Skeletal muscle tissue (tissue), 4 donors: ENCODE results near the gene SHROOM1. TPM values are rescaled to one million over a fixed set of nuclear protein-coding genes. Genes with fewer than 3 reads are reported as not detected.

ENCODE experiments used
- H3K27ac ChIP-seq: one replicate; pipeline ENCODE4 v1.7.0; 2013; ENCODE audit warnings: mild to moderate bottlenecking, low read depth, low read length, inconsistent platforms
- H3K27me3 ChIP-seq, 3 donors: one replicate each; pipeline ENCODE4 v1.7.0; 2013; ENCODE audit warnings: low read length in 3 of 3; ENCODE audit not compliant: control insufficient read depth in 3 of 3, insufficient read depth in 3 of 3
- H3K36me3 ChIP-seq, 3 donors: one replicate each; pipeline ENCODE4 v1.7.0; 2013; ENCODE audit warnings: low read length in 3 of 3; ENCODE audit not compliant: control insufficient read depth in 3 of 3, insufficient read depth in 3 of 3
- H3K4me1 ChIP-seq, 3 donors: one replicate each; pipeline ENCODE4 v1.7.0; 2013; ENCODE audit warnings: low read length in 3 of 3, mild to moderate bottlenecking in 3 of 3; ENCODE audit not compliant: control insufficient read depth in 3 of 3, insufficient read depth in 3 of 3
- H3K4me3 ChIP-seq, 3 donors: one replicate each; pipeline ENCODE4 v1.7.0; 2013; ENCODE audit warnings: low read length in 3 of 3
- H3K9ac ChIP-seq, 3 donors: one replicate each; pipeline ENCODE4 v1.7.0; 2013; ENCODE audit warnings: low read length in 3 of 3, mild to moderate bottlenecking in 3 of 3, moderate library complexity in 2 of 3, low read depth in 1 of 3
- H3K9me3 ChIP-seq, 3 donors: one replicate each; pipeline ENCODE4 v1.7.0; 2013; ENCODE audit warnings: low read length in 3 of 3; ENCODE audit not compliant: control insufficient read depth in 3 of 3
- total RNA-seq: library from RNA; depleted of rRNA; stranded (reverse); fragments of >200 nt; gene quantifications from one replicate; pipeline ENCODE4 v1.2.3, GENCODE V29; 2014
- donor health status: Osteomylitis.

Gene SHROOM1
- total RNA-seq, 1 donor from 2014 or later, result 1.6 TPM

DNA sequence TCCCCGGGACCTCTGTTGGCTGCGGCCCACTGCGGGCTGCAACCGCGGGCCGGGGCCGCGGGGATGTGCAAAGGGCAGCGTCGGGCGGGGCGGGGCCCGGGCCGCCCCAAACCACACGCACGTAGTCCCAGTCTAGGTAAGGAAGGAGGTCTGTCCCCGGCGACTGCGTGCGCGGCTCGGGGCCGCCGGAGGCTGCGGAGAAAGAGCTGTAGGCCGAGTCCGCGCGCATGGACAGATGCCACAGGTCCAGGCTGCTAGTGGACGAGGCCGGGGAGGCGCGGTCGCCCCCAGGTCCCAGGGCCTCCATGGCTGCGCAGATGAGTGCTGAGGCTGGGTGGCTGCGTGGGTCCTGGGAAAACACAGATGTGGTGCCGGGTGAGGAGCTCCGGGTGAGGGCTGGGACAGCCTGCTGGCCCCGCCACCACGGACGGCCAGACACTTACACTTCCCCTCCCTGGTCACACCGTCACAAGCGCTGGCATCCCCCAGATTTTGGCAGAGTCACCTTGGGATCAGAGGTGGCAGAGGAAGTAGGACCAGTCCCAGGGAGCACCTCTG is 4.5 kb downstream of the SHROOM1 start:
- Histone ChIP-seq H3K4me1 (peaks cover 8 to 14% (median 9%) of the 10 kb centered on the region in 3 donors), H3K27ac (no peak overlapping the region), H3K4me3 (no peak overlapping the region), H3K27me3 (peaks cover 7 to 41% (median 27%) of the 10 kb centered on the region in 3 donors), H3K9ac (peak overlapping the region in 1 of 3 donors; percentile 33), H3K36me3 (no peaks in the 10 kb centered on the region), H3K9me3 (no peaks in the 10 kb centered on the region)

DNA sequence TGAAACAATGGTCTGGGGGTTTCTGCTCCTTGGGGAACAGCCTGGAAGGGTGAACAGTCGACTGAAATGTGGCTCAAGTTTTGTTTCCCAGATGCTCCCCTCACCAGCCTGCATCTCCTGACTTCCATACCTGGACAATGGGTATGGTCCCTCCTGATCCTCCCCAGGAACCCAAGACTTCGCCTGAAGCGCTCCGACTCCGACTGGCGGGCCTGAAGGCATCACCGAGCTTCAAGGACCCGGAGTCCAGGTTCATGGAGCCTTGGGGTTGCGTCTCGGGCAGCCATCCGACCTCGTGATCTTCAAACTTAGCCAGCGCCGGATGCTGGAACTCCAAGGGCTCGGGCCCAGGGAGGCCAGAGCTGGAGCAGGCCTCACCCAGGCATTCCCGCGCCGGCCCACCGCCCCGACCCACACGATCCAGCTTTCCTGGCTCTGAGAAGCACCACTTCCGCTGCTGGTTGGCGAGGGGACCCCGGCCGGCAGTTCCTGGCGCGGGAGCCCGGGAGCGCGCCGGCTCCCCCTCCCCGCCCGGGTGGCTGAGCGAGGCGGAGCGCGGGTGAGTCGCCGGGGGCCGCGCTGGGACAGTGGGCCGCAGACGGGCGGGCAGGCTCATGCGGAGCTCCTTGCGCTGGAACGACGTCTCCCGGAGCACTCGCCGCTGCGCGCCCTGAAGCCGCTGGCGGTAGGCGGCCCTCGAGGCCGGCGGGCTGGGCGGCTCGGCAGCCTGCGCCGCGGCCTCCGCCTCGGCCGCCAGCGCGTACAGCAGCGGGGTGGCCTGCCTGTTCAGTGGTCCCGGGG is 5.2 kb downstream of the SHROOM1 start:
- peaks cover 7 to 37% (median 24%) of the 10 kb centered on the region in 3 donors for H3K27me3 ChIP-seq
- H3K27ac ChIP-seq, result no peak overlapping the region
- peaks cover 8 to 11% (median 9%) of the 10 kb centered on the region in 3 donors for H3K4me1 ChIP-seq
- H3K36me3 ChIP-seq, result no peaks in the 10 kb centered on the region
- H3K4me3 ChIP-seq, result no peak overlapping the region
- no peaks in the 10 kb centered on the region for H3K9me3 ChIP-seq
- no peak overlapping the region for H3K9ac ChIP-seq

DNA sequence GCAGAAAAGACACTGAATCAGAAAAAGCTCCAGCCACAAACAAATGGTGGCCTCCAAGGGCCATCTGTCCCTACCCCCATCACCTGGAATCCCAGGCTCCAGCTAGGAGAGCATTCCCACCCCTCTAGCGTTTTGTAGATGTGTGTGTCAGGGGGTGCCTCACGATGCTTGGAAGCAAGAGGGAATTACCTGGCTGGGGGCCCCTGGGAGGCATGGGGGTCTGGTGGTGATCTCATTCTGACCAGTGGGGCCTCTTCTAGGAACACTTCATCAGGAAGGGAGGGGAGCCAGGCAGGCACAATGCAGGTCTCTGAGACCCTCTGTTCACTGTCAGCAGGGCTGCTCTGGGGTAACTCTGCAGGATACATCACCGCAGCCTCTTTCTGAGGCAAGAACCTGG is 6.0 kb downstream of the SHROOM1 start:
- no peaks in the 10 kb centered on the region for H3K36me3 ChIP-seq
- no peaks in the 10 kb centered on the region for H3K9me3 ChIP-seq
- H3K4me3 ChIP-seq, result no peak overlapping the region
- no peak overlapping the region for H3K9ac ChIP-seq
- no peak overlapping the region for H3K27ac ChIP-seq
- H3K27me3 ChIP-seq, result peaks cover 10 to 33% (median 21%) of the 10 kb centered on the region in 3 donors
- peaks cover 6 to 8% (median 7%) of the 10 kb centered on the region in 3 donors for H3K4me1 ChIP-seq

DNA sequence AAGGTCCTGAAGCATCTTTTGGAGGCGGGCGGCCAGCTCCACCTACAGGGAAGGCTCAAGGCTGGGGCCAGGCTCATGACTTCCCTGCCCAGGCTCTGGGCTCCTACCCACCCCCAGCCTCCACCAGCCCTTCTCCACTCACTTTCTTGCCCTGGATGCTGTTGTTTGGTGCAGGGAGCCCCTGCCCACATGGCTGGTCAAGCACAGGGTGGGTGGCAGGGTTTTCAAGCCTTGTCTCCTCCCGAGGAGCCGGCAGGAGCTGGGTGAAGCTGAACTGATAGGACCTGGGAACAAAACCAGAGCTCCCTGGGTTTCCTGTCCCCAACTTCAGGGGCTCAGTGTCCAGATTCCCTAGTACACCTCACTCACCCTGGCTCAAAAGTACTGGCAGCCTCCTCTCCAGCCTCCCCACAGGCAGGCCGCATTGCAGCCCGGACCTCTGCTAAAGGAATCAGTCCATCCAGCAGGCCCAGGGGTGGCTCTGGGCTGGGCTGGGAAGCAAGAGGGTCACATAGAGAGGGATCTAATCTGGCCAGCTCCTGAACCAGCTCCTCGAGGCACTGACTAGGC is 6.9 kb downstream of the SHROOM1 start:
- H3K27me3 ChIP-seq, result peaks cover 10 to 26% (median 21%) of the 10 kb centered on the region in 3 donors
- no peak overlapping the region for H3K27ac ChIP-seq
- H3K4me1 ChIP-seq, result peaks cover 2 to 8% (median 3%) of the 10 kb centered on the region in 3 donors
- no peaks in the 10 kb centered on the region for H3K36me3 ChIP-seq
- H3K9ac ChIP-seq, result peak overlapping the region in 1 of 3 donors; percentile 45
- H3K4me3 ChIP-seq, result peak overlapping the region in 1 of 3 donors; percentile 30
- H3K9me3 ChIP-seq, result no peaks in the 10 kb centered on the region

DNA sequence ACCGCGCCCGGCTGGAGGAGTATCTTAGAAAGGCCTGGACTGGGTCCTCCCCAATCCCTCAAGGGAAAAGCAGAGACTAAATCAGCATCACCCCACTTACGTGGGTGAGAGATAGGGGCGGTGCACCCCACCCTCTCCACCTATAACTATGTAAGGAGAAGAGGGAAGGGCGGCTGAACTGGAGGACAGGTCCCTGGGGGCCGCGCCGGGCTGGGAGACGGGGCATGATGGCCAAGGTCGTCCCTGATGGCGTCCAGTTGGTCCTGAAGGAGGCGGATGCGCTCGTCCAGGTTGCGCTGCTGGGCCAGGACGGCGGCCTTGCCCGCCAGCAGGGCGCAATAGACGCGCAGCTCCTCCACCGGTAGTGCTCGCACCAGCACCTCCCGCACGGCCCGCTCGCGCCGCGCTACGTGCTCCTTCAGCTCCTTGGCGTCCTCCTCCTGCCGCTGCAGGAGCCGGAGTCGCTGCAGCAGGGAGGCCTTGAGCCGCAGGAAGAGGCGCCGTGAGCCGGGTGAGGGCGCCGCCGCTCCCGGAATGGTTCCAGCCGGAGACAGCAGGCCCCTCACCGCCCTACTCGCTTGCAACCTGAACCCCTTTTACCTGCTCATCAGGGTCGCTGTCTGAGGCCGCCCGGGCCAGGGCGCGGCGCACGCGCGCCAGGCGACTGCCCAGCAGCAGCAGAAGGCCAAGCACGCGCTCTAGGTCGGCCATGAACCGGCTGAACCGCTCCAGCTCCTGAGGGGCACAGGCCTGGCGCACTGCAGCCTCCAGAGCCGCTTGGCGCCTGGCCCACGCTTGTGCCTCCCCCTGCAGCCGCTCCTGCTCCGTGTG is 7.6 kb downstream of the SHROOM1 start:
- Histone ChIP-seq H3K27ac (no peak overlapping the region), H3K9ac (peak overlapping the region in 1 of 3 donors; percentile 45), H3K27me3 (peaks cover 10 to 26% (median 21%) of the 10 kb centered on the region in 3 donors), H3K4me1 (peaks cover 2 to 8% (median 3%) of the 10 kb centered on the region in 3 donors), H3K4me3 (peak overlapping the region in 2 of 3 donors; percentile 13 to 30), H3K36me3 (no peaks in the 10 kb centered on the region), H3K9me3 (no peaks in the 10 kb centered on the region)

DNA sequence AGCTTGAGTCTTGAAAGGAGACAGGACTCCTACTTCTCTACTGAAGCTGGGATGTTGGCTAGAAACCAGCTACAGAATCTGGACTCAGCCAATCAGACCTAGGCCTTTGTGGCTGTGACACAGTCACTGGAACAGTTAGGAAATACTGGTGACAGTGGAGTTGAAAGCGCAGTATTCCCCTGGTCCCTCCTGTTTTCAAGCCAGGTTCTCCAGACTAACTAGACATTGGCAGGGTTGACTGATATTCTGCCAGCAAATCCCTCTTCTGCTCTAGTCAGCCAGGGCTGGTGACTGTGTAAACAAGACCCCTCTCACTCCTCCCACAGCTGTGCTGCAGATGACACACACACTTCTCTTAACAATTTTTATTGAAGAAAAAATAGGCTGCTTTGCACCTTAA is 8.7 kb downstream of the SHROOM1 start:
- H3K9ac ChIP-seq, result no peak overlapping the region
- peaks cover 2 to 8% (median 3%) of the 10 kb centered on the region in 3 donors for H3K4me1 ChIP-seq
- no peaks in the 10 kb centered on the region for H3K9me3 ChIP-seq
- H3K27ac ChIP-seq, result no peak overlapping the region
- no peak overlapping the region for H3K4me3 ChIP-seq
- H3K36me3 ChIP-seq, result no peaks in the 10 kb centered on the region
- H3K27me3 ChIP-seq, result peaks cover 10 to 21% (median 17%) of the 10 kb centered on the region in 3 donors

DNA sequence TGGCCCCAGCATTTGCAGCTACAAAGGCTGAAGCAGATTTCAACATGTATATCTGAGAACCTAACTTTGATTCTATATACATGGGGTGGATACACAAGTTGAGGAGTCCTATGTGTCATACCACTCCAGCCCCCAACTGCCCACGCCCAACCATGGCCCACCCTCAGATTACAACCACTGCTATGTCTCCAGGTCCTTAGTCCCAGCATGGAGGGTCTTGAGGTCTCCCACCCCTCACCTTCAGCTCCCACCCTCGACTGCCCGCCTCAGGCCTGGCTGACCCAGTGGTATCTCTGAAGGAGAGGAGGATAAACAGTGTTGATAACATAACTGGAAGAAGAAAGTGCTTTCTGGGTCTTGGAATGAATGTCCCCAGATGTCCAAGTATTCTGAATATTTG is 9.1 kb downstream of the SHROOM1 start:
- no peak overlapping the region for H3K27ac ChIP-seq

DNA sequence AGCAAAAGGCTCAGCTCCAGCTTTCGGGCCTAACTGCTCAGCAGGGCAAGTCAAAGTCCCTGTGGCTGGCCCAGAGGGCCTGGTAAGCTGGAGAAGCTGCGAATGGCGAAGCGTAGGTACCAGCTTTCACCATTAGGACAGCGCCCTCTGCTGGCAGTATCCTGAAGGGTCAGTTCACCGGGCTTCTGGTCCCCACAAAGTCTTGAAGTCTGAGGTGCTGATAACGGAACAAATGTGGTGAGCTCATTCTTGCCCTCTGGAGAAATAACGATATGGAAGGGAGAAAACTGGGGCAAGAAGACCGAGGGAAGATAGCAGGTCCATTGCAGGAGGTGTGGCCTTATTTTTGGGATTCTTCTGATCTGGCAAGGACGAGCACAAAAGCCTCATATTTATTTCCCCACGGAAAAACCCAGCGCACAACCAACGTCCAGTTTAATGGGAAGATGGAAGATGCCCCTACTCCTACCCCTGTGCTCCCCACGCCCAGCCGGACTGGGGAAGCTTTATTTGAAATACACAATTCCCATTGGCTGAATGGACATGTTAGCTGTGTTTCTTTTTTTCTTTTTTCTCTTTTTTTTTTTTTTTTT is 10.2 kb downstream of the SHROOM1 start:
- Histone ChIP-seq H3K9ac (no peak overlapping the region), H3K36me3 (no peaks in the 10 kb centered on the region), H3K27me3 (peaks cover 3 to 11% (median 8%) of the 10 kb centered on the region in 3 donors), H3K27ac (no peak overlapping the region), H3K9me3 (no peaks in the 10 kb centered on the region), H3K4me1 (peaks cover 2 to 8% (median 3%) of the 10 kb centered on the region in 3 donors), H3K4me3 (no peak overlapping the region)

More for the DNA sequence above, 9.1 kb downstream of the SHROOM1 start:
- Histone ChIP-seq H3K4me3 (no peak overlapping the region), H3K4me1 (peaks cover 2 to 8% (median 3%) of the 10 kb centered on the region in 3 donors), H3K9me3 (no peaks in the 10 kb centered on the region), H3K27me3 (peaks cover 9 to 18% (median 13%) of the 10 kb centered on the region in 3 donors), H3K9ac (no peak overlapping the region), H3K36me3 (no peaks in the 10 kb centered on the region)

DNA sequence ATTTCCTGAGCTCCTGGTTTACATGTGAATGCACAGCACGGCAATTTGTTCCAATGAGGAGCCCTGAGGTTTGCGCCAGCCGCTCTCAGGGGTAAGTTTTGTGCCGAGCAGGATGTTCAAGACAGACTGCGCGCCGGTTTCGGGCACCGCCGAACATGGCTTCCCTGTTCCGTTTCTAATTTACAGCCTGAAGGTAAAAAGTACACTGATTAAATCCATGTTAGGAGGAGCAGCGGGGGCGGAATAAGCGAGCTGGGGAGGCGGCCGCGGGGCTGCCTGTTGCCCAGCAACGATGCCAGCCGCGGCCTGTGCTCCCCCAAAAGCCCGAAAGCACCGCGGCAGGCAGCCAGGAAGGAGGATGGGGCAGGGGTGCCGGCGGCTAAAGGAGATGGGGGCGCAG is 11.0 kb downstream of the SHROOM1 start:
- Histone ChIP-seq H3K4me1 (peaks cover 2 to 8% (median 3%) of the 10 kb centered on the region in 3 donors), H3K9ac (no peak overlapping the region), H3K36me3 (no peaks in the 10 kb centered on the region), H3K4me3 (no peak overlapping the region), H3K9me3 (peaks cover 0 to 3% (median 0%) of the 10 kb centered on the region in 3 donors), H3K27ac (no peak overlapping the region), H3K27me3 (peaks cover 6 to 13% (median 6%) of the 10 kb centered on the region in 3 donors)
